ENCODE data around the gene CNDP1.

CNDP1 gene

DNA sequence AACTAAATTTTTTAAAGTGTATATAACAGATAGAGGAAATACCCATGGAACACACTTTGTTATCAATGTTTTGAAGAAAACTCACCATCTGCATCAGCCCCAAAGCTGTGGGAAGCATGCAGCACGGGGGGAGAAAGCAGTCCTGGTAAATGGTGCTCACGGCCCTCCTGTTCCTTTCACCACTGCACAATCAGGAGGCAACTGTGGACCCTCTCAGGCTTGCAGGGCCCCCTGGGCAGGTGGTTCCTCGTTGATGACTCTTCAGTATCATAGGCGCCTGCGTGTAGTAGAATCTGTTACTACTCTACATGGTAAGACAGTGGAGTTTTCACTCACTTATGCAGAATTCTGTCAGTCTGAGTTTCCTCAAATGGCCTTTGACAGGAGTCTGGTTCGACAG lies 4.9 kb upstream of the CNDP1 start:
- no peak overlapping the region for H3K4me3 ChIP-seq (ENCODE audit: low read depth in 1 of 2, low read length in 2 of 2)
- TF ChIP-seq, protein P1, sequence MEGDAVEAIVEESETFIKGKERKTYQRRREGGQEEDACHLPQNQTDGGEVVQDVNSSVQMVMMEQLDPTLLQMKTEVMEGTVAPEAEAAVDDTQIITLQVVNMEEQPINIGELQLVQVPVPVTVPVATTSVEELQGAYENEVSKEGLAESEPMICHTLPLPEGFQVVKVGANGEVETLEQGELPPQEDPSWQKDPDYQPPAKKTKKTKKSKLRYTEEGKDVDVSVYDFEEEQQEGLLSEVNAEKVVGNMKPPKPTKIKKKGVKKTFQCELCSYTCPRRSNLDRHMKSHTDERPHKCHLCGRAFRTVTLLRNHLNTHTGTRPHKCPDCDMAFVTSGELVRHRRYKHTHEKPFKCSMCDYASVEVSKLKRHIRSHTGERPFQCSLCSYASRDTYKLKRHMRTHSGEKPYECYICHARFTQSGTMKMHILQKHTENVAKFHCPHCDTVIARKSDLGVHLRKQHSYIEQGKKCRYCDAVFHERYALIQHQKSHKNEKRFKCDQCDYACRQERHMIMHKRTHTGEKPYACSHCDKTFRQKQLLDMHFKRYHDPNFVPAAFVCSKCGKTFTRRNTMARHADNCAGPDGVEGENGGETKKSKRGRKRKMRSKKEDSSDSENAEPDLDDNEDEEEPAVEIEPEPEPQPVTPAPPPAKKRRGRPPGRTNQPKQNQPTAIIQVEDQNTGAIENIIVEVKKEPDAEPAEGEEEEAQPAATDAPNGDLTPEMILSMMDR (IDR thresholded peaks at IDR 0.05; ENCODE audit: borderline replicate concordance, extremely low read depth, low read length, poor library complexity, severe bottlenecking): no peak
- TF ChIP-seq EZH2 (IDR thresholded peaks at IDR 0.05; ENCODE audit: borderline replicate concordance, low read depth, low read length, severe bottlenecking): no peak
- H3K9me3 ChIP-seq (ENCODE audit: insufficient read depth, low read length, severe bottlenecking): no peaks in the 10 kb centered on the region
- H3K79me2 ChIP-seq (ENCODE audit: insufficient read depth, low read length): no peaks in the 10 kb centered on the region
- no peaks in the 10 kb centered on the region for H3K4me1 ChIP-seq (ENCODE audit: insufficient read depth, low read length)
- no peak overlapping the region for H3K9ac ChIP-seq (ENCODE audit: low read depth, low read length)
- ATAC-seq (ENCODE audit: insufficient read depth, low read depth) (no peak), DNase-seq (no peak)
- no peak overlapping the region for H2AFZ ChIP-seq (ENCODE audit: low read depth, low read length)
- H3K4me2 ChIP-seq (ENCODE audit: insufficient read depth, low read length): no peak overlapping the region
- H4K20me1 ChIP-seq (ENCODE audit: insufficient read depth, low read length): no peaks in the 10 kb centered on the region
- H3K27me3 ChIP-seq (ENCODE audit: insufficient read depth, low read length, poor library complexity): peaks cover 9% of the 10 kb centered on the region
- H3K27ac ChIP-seq (ENCODE audit: low read length): no peak overlapping the region
- H3K36me3 ChIP-seq (ENCODE audit: insufficient read depth, low read length): no peaks in the 10 kb centered on the region

DNA sequence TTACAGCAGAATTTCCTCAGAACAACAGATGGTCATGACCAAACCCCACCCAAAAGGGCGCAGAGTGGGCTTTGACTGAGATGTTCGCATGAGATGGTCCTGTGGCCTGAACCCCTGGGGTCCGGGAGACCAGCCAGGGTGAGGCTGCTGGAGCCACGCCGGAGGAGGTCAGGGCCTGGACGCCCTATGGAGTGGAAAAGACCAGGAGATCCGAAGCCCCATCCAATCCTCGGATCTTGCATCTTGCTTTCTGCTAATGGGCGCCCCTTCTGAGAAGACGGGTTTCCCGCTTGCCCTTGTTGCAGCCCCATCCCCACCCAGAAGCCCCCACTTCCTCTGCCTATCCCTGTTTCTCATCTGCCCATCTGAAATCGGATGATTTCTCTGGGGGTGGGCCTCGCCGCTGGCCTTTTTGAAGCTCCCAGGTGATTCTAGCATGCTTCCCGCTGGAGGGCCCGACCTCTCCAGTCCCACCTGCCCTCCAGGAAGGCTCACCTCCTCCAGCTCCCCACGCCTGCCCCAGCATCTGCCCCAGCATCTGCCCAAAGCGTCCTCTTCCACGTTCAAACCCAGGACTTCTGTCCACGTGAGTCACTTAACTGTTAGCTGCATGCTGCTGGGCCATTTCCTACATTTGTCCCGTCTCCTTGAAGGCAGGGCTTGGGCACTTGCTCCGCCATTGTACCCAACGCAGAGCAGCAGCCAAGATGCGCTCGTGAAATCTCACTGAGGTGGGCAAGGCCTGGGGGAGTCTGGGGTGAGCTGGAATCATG lies 4.3 kb upstream of the CNDP1 start:
- Histone ChIP-seq H3K4me3 (ENCODE audit: low read depth in 1 of 2, low read length in 2 of 2) (no peak overlapping the region), H3K27me3 (ENCODE audit: insufficient read depth, low read length, poor library complexity) (peaks cover 9% of the 10 kb centered on the region), H3K27ac (ENCODE audit: low read length) (no peak overlapping the region), H3K36me3 (ENCODE audit: insufficient read depth, low read length) (no peaks in the 10 kb centered on the region), H3K9ac (ENCODE audit: low read depth, low read length) (no peak overlapping the region), H3K4me2 (ENCODE audit: insufficient read depth, low read length) (no peak overlapping the region), H3K4me1 (ENCODE audit: insufficient read depth, low read length) (no peaks in the 10 kb centered on the region), H4K20me1 (ENCODE audit: insufficient read depth, low read length) (no peaks in the 10 kb centered on the region), H2AFZ (ENCODE audit: low read depth, low read length) (no peak overlapping the region), H3K79me2 (ENCODE audit: insufficient read depth, low read length) (no peaks in the 10 kb centered on the region), H3K9me3 (ENCODE audit: insufficient read depth, low read length, severe bottlenecking) (no peaks in the 10 kb centered on the region)
- ATAC-seq (ENCODE audit: insufficient read depth, low read depth): no peak
- TF ChIP-seq, protein P1 (IDR thresholded peaks at IDR 0.05; ENCODE audit: borderline replicate concordance, extremely low read depth, low read length, poor library complexity, severe bottlenecking): no peak
- no peak for TF ChIP-seq EZH2 (IDR thresholded peaks at IDR 0.05; ENCODE audit: borderline replicate concordance, low read depth, low read length, severe bottlenecking)
- no peak for DNase-seq

DNA sequence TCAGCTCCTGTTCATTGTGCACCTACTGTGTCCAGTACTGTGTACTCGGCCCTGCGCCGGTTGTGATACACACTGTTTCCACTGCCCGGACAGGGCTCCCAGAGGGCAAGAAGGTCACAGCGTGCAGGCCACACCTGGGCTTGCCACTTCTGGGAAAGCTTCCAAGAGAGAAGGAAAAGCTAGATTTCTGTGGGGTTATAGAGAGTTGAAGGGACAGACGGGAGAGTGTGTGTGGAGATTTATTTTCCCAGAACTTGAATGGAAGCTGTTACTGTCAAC lies 3.8 kb upstream of the CNDP1 start:
- Histone ChIP-seq H4K20me1 (ENCODE audit: insufficient read depth, low read length) (no peaks in the 10 kb centered on the region), H3K36me3 (ENCODE audit: insufficient read depth, low read length) (no peaks in the 10 kb centered on the region), H3K9ac (ENCODE audit: low read depth, low read length) (no peak overlapping the region), H3K27ac (ENCODE audit: low read length) (no peak overlapping the region), H3K4me3 (ENCODE audit: low read depth in 1 of 2, low read length in 2 of 2) (no peak overlapping the region), H3K27me3 (ENCODE audit: insufficient read depth, low read length, poor library complexity) (peaks cover 9% of the 10 kb centered on the region), H3K79me2 (ENCODE audit: insufficient read depth, low read length) (no peaks in the 10 kb centered on the region), H3K4me2 (ENCODE audit: insufficient read depth, low read length) (no peak overlapping the region), H3K9me3 (ENCODE audit: insufficient read depth, low read length, severe bottlenecking) (no peaks in the 10 kb centered on the region), H2AFZ (ENCODE audit: low read depth, low read length) (no peak overlapping the region), H3K4me1 (ENCODE audit: insufficient read depth, low read length) (no peaks in the 10 kb centered on the region)
- TF ChIP-seq, protein P1 (IDR thresholded peaks at IDR 0.05; ENCODE audit: borderline replicate concordance, extremely low read depth, low read length, poor library complexity, severe bottlenecking): no peak
- TF ChIP-seq EZH2 (IDR thresholded peaks at IDR 0.05; ENCODE audit: borderline replicate concordance, low read depth, low read length, severe bottlenecking): no peak
- DNase-seq: no peak
- no peak for ATAC-seq (ENCODE audit: insufficient read depth, low read depth)
